ENCODE data around the gene LCN9. TPM values are rescaled to one million over a fixed set of nuclear protein-coding genes. Genes with fewer than 3 reads are reported as not detected.

The LCN9 gene
- total RNA-seq, 1 experiment from 2014 or later, result not detected

GRCh38 chr9:135641047-135641446 is 22.1 kb upstream of the LCN9 start:
- in situ Hi-C loops (cut with HindIII; ENCODE audit: low pct_unique_long_range_greater_than_20kb, low sequenced_read_pairs), result no loop called here
- no peak for DNase-seq (ENCODE audit: low read depth)

DNA sequence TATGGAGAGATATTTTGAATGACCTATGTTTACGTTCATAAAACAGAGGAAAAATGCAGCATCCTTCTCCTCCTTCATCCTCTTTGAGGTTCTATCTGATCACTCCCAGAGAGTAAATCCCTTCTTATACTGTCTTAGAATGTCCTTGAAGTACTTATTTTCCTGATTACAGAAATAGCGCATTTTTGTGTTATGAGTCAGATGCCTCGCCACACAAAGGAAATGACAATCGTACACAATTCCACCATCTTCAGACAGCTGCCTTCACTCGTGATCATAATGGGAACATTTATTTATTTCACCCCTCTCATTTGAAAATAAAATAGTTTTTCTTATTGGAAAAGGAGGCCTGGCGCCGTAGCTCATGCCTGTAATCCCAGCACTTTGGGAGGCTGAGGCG is 21.4 kb upstream of the LCN9 start:
- no peak for DNase-seq (ENCODE audit: low read depth)
- in situ Hi-C loops (cut with HindIII; ENCODE audit: low pct_unique_long_range_greater_than_20kb, low sequenced_read_pairs), result no loop called here

DNA sequence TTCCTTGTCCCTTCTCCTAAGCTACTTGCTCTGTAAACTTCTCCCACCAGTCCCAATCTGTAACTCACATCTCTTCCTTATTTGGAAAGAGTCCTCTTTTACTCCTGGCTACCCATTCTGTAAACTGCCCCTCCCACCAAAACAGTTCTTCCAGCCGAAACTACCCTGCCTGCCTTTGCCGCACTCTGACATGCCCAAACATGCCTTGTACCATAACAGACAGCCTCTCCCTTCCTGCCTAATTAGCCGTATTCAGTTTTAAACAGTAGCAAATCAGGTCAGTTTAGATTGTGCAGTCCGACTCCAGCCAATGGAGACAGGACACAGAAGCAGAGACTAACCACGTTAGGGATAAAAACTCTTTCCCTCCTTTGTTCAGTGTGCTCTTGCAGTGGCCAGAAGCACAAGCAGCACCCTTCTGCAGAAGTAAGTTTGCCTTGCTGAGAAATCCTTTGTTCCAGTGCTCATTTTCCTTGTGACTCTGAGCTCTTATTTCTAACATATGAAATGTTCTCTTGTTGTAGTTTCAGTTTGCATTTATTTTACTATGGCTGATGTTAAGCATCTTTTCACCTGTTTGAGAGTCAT is 18.4 kb upstream of the LCN9 start:
- in situ Hi-C loops (cut with HindIII; ENCODE audit: low pct_unique_long_range_greater_than_20kb, low sequenced_read_pairs), result no loop called here
- peak; percentile 7 for DNase-seq (ENCODE audit: low read depth)

GRCh38 chr9:135647884-135648283 is 15.2 kb upstream of the LCN9 start:
- in situ Hi-C loops (cut with HindIII; ENCODE audit: low pct_unique_long_range_greater_than_20kb, low sequenced_read_pairs), result no loop called here
- DNase-seq (ENCODE audit: low read depth), result peak; percentile 6

GRCh38 chr9:135648494-135649410 is 14.4 kb upstream of the LCN9 start:
- DNase-seq (ENCODE audit: low read depth), result no peak
- in situ Hi-C loops (cut with HindIII; ENCODE audit: low pct_unique_long_range_greater_than_20kb, low sequenced_read_pairs), result no loop called here

DNA sequence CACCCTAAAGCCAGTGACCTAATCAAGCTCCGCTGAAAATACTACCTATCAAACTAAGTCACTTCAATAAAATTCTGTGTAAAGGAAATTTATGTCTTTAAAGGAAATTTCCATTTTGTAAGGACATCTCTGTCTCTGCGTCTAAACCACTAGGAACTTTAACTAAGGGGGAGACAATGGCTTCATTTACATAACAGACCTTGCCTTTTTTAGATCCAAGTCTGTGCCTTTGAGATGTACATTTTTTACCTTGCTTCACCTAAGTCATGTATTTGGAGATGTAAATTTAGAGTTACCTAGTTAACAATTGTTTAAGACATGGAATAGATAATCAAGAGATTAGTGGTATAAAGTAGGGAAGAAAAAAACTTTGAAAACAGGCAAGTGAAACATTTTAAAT is 13.6 kb upstream of the LCN9 start:
- DNase-seq (ENCODE audit: low read depth), result no peak
- in situ Hi-C loops (cut with HindIII; ENCODE audit: low pct_unique_long_range_greater_than_20kb, low sequenced_read_pairs), result no loop called here

DNA sequence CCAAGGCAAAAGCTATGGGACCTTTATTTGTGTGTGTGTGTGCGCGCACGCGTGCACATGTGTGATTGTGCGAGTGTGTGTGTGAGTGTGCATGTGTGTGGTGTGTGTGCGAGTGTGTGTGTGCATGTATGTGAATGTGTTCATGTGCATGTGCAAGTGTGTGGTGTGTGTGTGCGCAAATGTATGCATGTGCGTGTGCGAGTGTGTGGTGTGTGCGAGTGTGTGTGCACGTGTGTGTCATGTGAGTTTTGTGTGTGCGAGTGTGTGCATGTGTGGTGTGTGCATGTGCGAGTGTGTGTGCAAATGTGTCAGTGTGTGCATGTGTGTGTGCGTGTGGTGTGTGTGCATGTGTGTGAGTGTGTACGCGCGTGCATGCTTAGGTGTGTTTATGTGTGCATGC is 12.7 kb upstream of the LCN9 start:
- in situ Hi-C loops (cut with HindIII; ENCODE audit: low pct_unique_long_range_greater_than_20kb, low sequenced_read_pairs), result no loop called here
- DNase-seq (ENCODE audit: low read depth), result no peak

DNA sequence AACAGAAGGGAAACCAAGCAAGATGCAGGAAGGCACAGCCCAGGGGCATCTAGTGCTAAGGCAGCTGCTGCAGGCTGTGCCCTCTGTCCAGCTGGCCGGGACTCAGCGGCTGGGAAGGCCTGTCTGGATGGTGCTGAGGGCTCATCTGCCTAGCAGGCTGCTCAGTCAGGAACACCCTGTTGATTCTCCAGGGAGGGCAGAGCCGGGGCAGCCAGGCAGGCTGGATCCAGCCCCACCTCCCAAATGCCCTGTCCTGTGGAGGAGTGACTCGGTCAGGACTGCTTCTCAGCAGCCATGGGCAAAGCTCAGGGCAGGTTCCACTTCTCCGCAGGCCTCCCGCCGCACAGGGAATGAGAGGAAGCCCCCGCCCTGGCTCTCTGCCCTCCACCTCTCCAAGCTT is 7.8 kb upstream of the LCN9 start:
- in situ Hi-C loops (cut with HindIII; ENCODE audit: low pct_unique_long_range_greater_than_20kb, low sequenced_read_pairs), result no loop called here
- no peak for DNase-seq (ENCODE audit: low read depth)

GRCh38 chr9:135657416-135657815 is 5.7 kb upstream of the LCN9 start:
- in situ Hi-C loops (cut with HindIII; ENCODE audit: low pct_unique_long_range_greater_than_20kb, low sequenced_read_pairs), result no loop called here
- no peak for DNase-seq (ENCODE audit: low read depth)

- DNase-seq (ENCODE audit: low read depth), result no peak
- in situ Hi-C loops (cut with HindIII; ENCODE audit: low pct_unique_long_range_greater_than_20kb, low sequenced_read_pairs), result no loop called here
These were observed 3.9 kb upstream of the LCN9 start for GRCh38 chr9:135659252-135659651.

GRCh38 chr9:135660407-135660806 is 2.7 kb upstream of the LCN9 start:
- in situ Hi-C loops (cut with HindIII; ENCODE audit: low pct_unique_long_range_greater_than_20kb, low sequenced_read_pairs), result no loop called here
- no peak for DNase-seq (ENCODE audit: low read depth)

DNA sequence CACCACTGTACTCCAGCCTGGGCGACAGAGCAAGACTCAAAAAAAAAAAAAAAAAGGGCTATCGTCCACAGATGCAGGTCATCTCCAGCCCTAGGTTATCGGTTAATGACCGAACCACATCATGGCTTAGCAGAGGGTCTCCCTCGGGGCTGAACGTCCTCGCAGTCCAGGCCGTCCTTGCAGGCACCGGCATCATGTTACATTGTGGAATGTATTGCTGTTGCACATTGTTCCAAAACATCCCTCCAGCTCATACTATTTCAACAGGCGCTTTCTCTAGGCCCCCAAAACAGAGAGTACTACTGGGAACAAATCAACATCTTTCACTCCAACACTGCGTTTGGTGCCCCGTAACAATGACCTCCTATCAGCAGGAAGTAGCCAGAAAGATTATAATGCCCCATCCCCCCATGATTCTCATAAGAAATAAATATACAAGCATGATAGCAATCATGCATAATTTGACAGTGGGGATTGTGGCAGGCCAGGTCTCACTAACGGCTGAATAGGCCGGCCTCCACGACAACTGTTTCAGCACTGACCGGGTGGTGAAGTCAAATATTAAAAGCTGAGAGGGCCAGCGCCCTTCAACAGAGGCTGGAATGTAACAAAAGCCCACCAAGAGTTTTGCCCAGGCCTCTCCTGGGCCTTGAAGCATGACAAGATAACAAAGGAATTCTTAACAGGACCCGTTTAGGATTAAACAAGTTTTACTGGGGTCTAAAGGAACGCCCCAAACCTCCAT is 1.1 kb upstream of the LCN9 start:
- in situ Hi-C loops (cut with HindIII; ENCODE audit: low pct_unique_long_range_greater_than_20kb, low sequenced_read_pairs), result no loop called here

GRCh38 chr9:135663451-135663770 is 302 bp downstream of the LCN9 start:
- in situ Hi-C loops (cut with HindIII; ENCODE audit: low pct_unique_long_range_greater_than_20kb, low sequenced_read_pairs), result no loop called here
- DNase-seq (ENCODE audit: low read depth), result no peak

More for the DNA sequence above, 1.1 kb upstream of the LCN9 start:
- DNase-seq (ENCODE audit: low read depth), result no peak

- in situ Hi-C loops (cut with HindIII; ENCODE audit: low pct_unique_long_range_greater_than_20kb, low sequenced_read_pairs), result no loop called here
- no peak for DNase-seq (ENCODE audit: low read depth)
These were observed 748 bp downstream of the LCN9 start for GRCh38 chr9:135663857-135664256.

DNA sequence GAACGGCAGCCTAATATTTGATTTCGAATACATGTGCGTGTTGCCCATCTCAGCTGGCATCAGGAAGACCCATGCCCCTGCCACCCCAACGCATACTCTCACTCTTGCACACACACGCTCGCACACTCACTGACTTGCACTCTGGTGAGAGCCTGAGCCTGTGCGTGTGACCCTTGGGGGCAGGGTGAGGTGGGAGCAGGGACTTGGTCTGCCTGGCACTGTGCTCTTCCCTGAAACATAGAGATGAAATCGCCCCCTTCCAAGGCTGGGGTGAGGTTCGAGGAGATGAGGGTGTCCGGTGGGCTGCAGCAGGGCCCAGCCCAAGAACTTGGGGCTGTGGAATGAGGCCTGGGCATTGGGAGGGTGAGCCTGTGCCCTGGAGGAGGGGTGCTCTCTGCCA is 1.2 kb downstream of the LCN9 start:
- no peak for DNase-seq (ENCODE audit: low read depth)

GRCh38 chr9:135664801-135665794 is 2.0 kb downstream of the LCN9 start:
- no peak for DNase-seq (ENCODE audit: low read depth)
- in situ Hi-C loops (cut with HindIII; ENCODE audit: low pct_unique_long_range_greater_than_20kb, low sequenced_read_pairs), result no loop called here

More for the DNA sequence above, 1.2 kb downstream of the LCN9 start:
- in situ Hi-C loops (cut with HindIII; ENCODE audit: low pct_unique_long_range_greater_than_20kb, low sequenced_read_pairs), result no loop called here

DNA sequence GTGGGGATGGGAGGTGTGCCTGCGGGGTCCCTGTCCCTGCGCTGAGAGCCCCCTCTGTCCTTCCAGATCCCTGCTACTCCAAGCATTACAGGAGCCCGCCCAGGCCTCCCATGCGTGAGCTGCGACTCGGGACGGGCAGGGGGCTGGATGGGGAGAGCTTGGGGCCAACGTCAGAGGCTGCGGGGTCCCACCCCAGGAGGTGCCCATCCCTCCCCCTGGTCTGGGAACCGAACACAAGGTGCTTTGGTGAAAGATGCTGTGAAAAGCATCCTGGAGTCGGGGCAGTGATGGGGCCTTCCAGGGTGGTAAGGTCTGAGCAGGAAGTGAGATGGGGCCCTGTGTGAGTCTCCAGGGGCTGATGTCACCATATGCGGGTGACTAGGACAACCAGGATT is 2.7 kb downstream of the LCN9 start:
- in situ Hi-C loops (cut with HindIII; ENCODE audit: low pct_unique_long_range_greater_than_20kb, low sequenced_read_pairs), result no loop called here

More for the DNA sequence above, 2.7 kb downstream of the LCN9 start:
- no peak for DNase-seq (ENCODE audit: low read depth)
